ENCODE data around the gene ANKRD36B.
"Not testable (repeated sequence)": the region's sequence is repeated elsewhere in the genome, so short reads cannot be mapped to it uniquely, and the experiment has no call there.

The ANKRD36B gene
- total RNA-seq, result 90.8 to 107 reads per million in 2 donors

- DNase-seq, result peak; percentile 40 to 73 (median 61)
Measured at GRCh38 chr2:97589598-97590510, at the start of gene ANKRD36B. TSS of gene ANKRD36B (minus strand) at chr2:97589877. CDS start at chr2:97589685, 192 bp downstream.

GRCh38 chr2:97626049-97626430 lies 36.4 kb upstream of the ANKRD36B start:
- not testable (repeated sequence) for DNase-seq

- DNase-seq, result not testable (repeated sequence)
Measured at GRCh38 chr2:97625354-97626048, 35.8 kb upstream of the ANKRD36B start.

GRCh38 chr2:97622976-97623375 lies 33.3 kb upstream of the ANKRD36B start:
- DNase-seq, result not testable (repeated sequence)

DNA sequence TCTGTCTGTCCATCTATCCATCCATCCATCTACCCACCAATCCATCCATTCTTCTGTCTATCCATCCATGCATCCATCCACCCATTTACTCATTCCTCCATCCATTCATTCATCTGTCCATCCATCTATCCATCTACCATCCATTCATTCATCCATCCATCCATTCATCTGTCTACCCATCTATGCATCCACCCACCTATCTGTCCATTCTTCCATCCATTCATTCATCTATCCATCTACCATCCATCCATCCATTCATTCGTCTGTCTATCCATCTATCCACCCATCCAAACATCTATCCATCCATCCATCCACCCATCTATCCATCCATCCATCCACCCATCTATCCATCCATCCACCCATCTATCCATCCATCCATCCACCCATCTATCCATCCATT lies 30.8 kb upstream of the ANKRD36B start:
- not testable (repeated sequence) for DNase-seq

- DNase-seq, result not testable (repeated sequence)
Measured at GRCh38 chr2:97618939-97619827, 29.5 kb upstream of the ANKRD36B start.

- DNase-seq, result no peak
Measured at GRCh38 chr2:97617911-97618310, 28.2 kb upstream of the ANKRD36B start.

- DNase-seq, result not testable (repeated sequence)
Measured at GRCh38 chr2:97615746-97616145, 26.1 kb upstream of the ANKRD36B start.

- not testable (repeated sequence) for DNase-seq
Measured at GRCh38 chr2:97611895-97612294, 22.2 kb upstream of the ANKRD36B start.

- not testable (repeated sequence) for DNase-seq
Measured at GRCh38 chr2:97608745-97609144, 19.1 kb upstream of the ANKRD36B start.

DNA sequence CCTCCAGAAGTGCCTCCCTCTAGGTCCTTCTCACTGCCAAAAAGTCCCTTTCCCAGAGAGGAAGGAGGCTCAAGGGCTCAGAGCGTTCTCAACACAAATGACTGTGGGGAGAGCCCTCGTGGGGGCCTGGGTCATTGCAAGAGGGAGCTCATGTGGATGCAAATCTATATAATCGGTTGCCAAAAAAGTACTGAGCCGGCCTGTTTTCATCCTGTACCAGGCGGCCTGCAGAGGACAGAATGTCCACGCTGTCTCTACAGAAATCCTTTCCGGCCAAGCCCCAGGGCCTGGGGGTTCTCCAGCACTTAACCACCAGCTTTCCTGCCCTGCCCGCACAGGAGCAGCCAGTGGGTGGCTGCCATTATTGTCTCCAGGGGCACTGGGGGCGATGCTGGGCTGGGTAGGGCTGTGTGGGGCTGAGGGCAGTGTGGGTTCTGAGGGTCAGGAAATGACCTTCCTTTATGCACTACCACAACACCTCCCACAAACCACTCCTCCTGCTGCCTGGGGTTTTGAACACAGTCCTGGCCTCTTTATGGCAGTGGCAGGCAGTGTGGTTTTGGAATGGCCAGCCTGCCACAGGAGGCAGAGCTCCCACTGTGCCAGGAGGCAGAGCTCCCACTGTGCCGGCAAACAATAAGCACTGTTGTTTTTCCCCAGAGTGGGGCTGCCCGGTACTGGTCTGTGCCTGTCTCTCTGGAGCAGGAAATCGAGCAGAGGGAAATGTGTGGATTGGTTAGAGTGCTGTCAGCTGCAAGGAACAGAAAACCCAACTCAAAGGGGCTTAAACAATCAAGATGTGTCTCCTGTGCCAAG lies 16.1 kb upstream of the ANKRD36B start:
- DNase-seq, result not testable (repeated sequence)

- not testable (repeated sequence) for DNase-seq
Measured at GRCh38 chr2:97605109-97605508, 15.4 kb upstream of the ANKRD36B start.

- DNase-seq, result not testable (repeated sequence)
Measured at GRCh38 chr2:97601537-97601936, 11.9 kb upstream of the ANKRD36B start.

GRCh38 chr2:97596180-97596579 lies 6.5 kb upstream of the ANKRD36B start:
- not testable (repeated sequence) for DNase-seq

GRCh38 chr2:97593520-97593919 lies 3.8 kb upstream of the ANKRD36B start:
- DNase-seq, result not testable (repeated sequence)

DNA sequence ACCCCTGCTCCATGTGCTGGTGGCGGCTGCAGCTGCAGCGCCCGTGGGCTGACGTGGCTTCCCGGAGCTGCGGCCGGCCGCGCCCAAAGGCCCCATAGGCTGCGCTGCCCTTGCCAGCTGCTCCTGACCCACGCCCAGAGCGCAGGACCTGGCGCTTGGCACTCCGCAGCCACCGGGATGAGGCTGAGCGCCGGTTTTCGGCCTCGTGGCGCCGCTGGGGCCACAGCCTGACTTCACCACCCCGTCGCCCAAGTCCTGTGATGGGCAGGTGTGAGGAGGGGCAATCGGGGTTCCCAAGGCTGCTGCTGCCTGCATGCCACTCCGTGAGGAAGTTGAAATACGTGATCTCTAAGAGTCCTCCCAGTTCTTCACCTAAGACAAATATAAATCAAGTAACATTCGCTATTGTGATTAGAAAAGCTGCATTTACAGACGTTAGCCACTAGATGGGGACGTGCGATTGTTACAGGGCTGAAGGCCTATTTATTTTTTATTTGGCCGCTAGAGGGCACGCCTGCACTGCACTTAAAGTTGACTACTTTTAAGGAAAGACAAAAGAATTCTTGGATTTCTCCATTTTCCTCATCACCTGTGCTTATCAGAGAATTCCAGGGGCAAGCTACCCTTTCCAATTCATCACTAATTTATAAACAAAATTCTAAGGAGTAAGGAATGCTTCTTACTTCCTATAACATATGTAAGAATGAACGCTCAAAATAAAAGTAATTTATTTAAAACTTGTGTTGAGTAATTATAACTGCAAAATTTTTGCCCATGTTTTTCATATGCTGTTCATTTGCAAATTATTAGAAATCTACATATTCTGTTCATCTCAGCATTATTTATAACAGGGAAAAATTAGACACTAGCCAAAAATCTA lies 1.1 kb upstream of the ANKRD36B start:
- peak; percentile 12 to 84 (median 62) for DNase-seq

DNA sequence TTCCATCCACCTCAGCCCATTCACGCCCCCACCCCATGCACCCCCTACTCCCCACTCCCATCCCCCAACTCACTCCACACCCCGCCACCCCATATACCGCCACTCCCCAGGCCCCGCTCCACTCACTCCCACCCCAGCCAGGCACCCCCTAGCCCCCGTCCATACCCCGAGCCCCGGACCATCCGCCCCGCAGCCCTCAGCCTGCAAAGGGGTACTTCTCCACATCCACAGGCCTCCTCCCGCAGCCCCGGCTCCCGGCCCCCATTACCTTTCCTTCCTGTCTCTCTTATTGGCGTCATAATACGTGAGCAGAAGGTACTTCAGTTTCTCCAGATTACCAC lies 450 bp downstream of the ANKRD36B start:
- DNase-seq, result not testable (repeated sequence)

DNA sequence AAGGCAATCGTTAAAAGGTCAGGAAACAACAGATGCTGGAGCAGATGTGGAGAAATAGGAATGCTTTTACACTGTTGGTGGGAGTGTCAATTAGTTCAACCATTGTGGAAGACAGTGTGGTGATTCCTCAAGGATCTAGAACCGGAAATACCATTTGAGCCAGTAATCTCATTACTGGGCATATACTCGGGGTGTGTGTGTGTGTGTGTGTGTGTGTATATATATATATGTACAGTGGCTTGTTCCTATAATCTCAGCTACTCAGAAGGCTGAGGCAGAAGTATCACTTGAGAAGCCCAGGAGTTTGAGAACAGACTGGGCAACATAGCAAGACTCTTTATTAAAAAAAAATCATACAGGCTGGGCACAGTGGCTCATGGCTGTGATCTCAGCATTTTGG lies 24.0 kb downstream of the ANKRD36B start:
- DNase-seq, result not testable (repeated sequence)

- DNase-seq, result not testable (repeated sequence)
Measured at GRCh38 chr2:97552406-97552805, 37.3 kb downstream of the ANKRD36B start.

DNA sequence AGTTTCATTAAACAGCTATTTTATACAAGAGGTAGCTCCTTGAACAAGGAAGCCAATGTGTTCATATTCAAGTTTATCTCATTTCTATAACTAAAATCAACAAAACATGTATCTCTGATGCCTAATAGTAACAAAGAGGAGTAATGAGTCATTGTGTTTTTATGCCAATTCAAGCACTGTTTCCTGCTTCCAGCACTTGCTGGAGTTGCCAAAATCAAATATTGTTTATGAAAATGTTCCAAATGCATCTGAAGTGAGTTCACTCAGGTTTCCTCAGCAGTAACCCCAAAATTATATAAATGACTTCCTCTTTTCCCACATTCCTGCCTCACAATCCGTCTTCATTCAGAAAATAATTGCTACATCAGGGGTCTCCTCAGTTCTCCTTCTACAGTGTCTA lies 39.2 kb downstream of the ANKRD36B start:
- not testable (repeated sequence) for DNase-seq

GRCh38 chr2:97549058-97549457 lies 40.6 kb downstream of the ANKRD36B start:
- not testable (repeated sequence) for DNase-seq
